Stimulated activated CD4-positive, alpha-beta T cell treated with anti-CD3 and anti-CD28 coated beads, Interleukin-2, amount 100 ng/mL, for 48 hours (primary cell): ENCODE results near the gene GEMIN2.
"Not testable (repeated sequence)": the region's sequence is repeated elsewhere in the genome, so short reads cannot be mapped to it uniquely, and the experiment has no call there.

Experiments used
- DNase-seq, 2 donors: peaks; one replicate each; pipeline ENCODE4 v3.0.0-alpha.2; 2020

The GEMIN2 gene

DNA sequence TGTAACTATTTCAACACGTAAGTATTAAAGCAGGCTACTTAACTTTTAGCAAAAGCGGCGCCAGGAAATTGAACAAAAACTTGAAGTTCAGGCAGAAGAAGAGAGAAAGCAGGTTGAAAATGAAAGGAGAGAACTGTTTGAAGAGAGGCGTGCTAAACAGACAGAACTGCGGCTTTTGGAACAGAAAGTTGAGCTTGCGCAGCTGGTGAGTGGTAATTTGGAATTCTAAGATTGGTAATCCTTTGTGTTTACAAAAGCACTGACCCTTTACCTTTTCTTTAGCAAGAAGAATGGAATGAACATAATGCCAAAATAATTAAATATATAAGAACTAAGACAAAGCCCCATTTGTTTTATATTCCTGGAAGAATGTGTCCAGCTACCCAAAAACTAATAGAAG lies 64.9 kb downstream of the GEMIN2 start:
- DNase-seq = no peak

DNA sequence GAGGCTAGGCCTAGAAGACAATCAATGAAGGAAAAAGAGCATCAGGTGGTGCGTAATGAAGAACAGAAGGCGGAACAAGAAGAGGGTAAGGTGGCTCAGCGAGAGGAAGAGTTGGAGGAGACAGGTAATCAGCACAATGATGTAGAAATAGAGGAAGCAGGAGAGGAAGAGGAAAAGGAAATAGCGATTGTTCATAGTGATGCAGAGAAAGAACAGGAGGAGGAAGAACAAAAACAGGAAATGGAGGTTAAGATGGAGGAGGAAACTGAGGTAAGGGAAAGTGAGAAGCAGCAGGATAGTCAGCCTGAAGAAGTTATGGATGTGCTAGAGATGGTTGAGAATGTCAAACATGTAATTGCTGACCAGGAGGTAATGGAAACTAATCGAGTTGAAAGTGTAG lies 66.4 kb downstream of the GEMIN2 start:
- no peak for DNase-seq

DNA sequence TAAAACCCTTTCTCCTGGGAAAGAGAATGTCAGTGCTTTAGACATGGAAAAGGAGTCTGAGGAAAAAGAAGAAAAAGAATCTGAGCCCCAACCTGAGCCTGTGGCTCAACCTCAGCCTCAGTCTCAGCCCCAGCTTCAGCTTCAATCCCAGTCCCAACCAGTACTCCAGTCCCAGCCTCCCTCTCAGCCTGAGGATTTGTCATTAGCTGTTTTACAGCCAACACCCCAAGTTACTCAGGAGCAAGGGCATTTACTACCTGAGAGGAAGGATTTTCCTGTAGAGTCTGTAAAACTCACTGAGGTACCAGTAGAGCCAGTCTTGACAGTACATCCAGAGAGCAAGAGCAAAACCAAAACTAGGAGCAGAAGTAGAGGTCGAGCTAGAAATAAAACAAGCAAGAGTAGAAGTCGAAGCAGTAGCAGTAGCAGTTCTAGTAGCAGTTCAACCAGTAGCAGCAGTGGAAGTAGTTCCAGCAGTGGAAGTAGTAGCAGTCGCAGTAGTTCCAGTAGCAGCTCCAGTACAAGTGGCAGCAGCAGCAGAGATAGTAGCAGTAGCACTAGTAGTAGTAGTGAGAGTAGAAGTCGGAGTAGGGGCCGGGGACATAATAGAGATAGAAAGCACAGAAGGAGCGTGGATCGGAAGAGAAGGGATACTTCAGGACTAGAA lies 67.0 kb downstream of the GEMIN2 start:
- DNase-seq = no peak

DNA sequence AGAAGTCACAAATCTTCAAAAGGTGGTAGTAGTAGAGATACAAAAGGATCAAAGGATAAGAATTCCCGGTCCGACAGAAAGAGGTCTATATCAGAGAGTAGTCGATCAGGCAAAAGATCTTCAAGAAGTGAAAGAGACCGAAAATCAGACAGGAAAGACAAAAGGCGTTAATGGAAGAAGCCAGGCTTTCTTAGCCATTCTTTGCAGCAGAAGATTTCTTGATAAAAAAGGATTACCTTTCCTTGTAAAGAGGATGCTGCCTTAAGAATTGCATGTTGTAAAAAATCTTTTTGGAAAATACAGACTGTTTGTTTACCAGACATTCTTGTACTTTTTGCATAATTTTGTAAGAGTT lies 67.5 kb downstream of the GEMIN2 start:
- DNase-seq = no peak

DNA sequence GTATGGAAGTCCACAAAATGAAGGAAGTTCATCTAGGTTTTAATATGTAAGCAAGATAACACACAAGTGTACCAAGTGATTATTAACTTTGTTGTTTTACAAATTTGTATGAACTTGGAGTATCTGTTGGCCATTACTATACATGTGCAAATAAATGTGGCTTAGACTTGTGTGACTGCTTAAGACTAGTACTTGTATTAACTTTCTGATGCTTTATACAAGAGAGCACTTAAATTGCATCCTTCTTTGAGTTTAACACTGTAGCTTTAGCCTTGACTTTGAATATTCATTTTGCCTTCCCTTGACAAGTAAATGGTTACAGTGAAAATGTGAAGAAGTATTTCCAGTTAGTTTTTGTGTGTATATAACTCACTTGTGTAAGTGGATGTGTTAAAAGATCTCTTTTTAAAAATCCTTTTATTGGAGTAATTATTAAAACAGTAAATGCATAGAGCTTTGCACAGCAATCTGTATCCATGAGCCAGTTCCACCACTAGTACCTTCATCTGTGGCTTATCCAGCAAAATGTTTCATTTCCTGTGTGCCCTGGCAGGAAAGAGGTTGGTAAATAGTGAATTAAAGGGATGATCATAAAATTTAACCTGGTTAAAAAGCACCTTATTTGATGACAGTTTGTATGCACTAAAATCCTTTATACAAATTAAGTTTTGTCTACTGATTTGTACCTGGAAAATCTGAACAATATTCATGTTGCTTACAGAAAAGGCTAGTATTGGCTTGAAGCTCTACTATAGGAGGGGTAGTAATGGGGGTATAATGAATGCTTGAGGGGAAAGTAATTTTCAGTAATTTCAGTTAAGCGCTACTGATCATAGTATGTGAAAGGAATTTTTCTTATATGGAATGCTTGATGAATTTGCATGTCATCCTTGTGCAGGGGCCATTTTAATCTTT lies 68.9 kb downstream of the GEMIN2 start:
- DNase-seq = no peak

DNA sequence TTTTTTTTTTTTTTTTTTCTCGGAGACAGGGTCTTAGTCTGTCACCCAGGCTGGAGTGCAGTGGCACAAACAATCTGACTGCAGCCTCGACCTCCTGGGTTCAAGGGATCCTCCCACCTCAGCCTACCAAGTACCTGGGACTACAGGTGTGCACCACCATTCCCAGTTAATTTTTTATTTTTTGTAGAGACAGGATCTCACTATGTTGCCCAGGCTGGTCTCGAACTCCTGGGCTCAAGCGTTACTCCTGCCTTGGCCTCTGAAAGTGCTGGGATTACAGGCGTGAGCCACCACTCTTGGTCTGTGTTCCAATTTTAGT lies 69.5 kb downstream of the GEMIN2 start:
- not testable (repeated sequence) for DNase-seq

DNA sequence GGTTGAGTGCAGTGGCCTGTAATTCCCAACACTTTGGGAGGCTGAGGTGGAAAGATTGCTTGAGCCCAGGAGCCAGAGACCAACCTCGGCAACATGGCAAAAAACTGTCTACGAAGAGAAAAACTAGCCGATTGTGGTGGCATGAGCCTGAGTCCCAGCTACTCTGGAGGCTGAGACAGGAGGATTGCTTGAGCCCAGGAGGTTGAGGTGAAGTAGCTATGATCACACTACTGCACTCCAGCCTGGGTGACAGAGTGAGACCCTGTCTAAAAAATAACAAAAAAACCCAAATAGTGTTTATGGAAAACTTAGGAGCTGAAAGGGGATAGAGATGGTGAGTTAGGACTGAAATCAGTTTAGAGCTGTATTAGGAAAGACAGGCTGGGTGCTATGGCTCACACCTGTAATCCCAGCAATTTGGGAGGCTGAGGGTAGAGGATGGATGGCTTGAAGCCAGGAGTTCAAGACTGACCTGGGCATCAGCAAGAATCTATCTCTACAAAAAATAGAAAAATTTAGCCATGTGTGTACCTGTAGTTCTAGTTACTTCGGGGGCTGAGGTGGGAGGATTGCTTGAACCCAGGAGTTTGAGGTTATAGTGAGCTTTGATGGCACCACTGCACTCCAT lies 70.6 kb downstream of the GEMIN2 start:
- no peak for DNase-seq

DNA sequence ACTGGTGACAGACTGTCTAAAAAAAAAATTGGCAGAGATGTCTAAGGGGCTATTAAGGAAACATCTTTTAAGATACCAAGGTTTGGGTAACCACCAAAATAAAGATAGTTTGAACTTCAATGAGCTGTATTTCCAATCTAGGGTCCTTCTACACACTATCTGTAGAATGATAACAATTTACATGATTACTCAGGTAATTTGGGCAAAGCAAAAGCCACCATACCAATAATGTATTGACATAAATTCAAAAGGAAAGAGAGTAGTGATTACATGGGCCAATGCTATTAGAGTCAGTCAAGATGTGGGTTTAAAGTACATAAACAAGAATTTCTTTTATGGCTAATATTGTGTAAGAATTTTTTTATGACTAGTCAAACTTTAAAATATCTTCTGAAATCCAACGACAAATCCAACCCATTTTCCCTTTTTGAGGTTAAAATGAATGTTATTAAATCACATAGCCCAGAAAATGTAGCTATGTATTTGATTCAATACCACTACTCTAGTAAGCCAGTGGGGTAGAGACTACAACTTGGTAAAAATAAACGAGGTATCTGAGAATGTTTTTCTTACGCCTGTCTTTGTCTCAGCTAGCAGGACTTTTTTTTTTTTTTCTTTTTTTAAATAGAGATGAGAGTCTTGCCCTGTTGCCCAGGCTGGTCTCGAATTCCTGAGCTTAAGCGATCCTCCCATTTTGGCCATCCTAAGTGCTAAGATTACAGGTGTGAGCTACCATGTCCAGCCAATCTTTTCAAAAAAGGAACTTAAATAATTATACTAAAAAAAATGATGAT lies 71.3 kb downstream of the GEMIN2 start:
- DNase-seq = no peak
